ENCODE results near the gene HMGA1.

DNA sequence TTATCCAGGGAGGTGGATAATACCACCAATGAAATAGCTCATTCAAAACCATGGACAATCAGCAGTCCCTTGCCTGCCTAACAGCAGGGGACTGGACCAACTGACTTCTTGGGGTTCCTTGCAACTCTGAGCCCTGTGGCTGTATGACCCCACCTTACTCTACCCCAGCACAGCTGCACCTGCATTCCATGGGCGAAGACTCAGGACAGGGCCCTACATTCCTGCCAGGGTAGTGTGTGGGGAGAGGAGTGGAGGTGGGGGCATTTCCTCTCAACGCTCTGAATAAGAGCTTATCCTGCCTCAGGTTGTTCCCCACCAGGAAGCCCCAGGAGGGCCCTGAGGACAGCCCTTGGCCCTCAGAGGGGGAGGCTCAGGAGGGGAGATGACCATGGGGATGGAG is 30.8 kb upstream of the HMGA1 start:
- TF ChIP-seq EZH2 (IDR thresholded peaks at IDR 0.05) (no peak), POLR2AphosphoS5 (IDR thresholded peaks at IDR 0.05; ENCODE audit: borderline replicate concordance, low read depth, low read length) (no peak)
